GM23248 (cell line): ENCODE data around the gene CCL19. TPM values are rescaled to one million over a fixed set of nuclear protein-coding genes. Genes with fewer than 3 reads are reported as not detected.

Source experiments
- DNase-seq: peaks from one replicate; pipeline ENCODE4 v3.0.0-alpha.2; 2015
- H2AFZ ChIP-seq: fragments of 200-600 bp; sonication (generic); 2 replicates; pipeline ENCODE4 v1.6.1; 2016; ENCODE audit warnings: antibody characterized with exemption
- H3F3A ChIP-seq: fragments of 200-600 bp; sonication (generic); 2 replicates; pipeline ENCODE4 v1.6.1; 2016; ENCODE audit warnings: mild to moderate bottlenecking, antibody characterized with exemption, mixed run types; ENCODE audit not compliant: insufficient read depth
- H3K27ac ChIP-seq: fragments of 200-600 bp; sonication (generic); 2 replicates; pipeline ENCODE4 v1.5.1; 2016; ENCODE audit warnings: mild to moderate bottlenecking
- H3K27me3 ChIP-seq: fragments of 200-600 bp; sonication (generic); replicated peaks from 2 replicates; pipeline ENCODE4 v1.6.1; 2016; ENCODE audit warnings: mild to moderate bottlenecking; ENCODE audit not compliant: insufficient read depth
- H3K36me3 ChIP-seq: fragments of 200-600 bp; sonication (generic); 2 replicates; pipeline ENCODE4 v1.6.1; 2016; ENCODE audit warnings: low read depth, mild to moderate bottlenecking
- H3K4me1 ChIP-seq: fragments of 200-600 bp; sonication (generic); 2 replicates; pipeline ENCODE4 v1.6.1; 2016; ENCODE audit warnings: mild to moderate bottlenecking; ENCODE audit not compliant: insufficient read depth
- H3K4me2 ChIP-seq: fragments of 200-600 bp; sonication (generic); one replicate; pipeline ENCODE4 v1.6.1; 2016; ENCODE audit warnings: mild to moderate bottlenecking; ENCODE audit not compliant: unreplicated experiment
- H3K4me3 ChIP-seq: fragments of 200-600 bp; sonication (generic); 2 replicates; pipeline ENCODE4 v1.5.1; 2016; ENCODE audit warnings: mild to moderate bottlenecking
- H3K79me2 ChIP-seq: fragments of 200-600 bp; sonication (generic); 2 replicates; pipeline ENCODE4 v1.6.1; 2016; ENCODE audit warnings: mild to moderate bottlenecking; ENCODE audit not compliant: insufficient read depth
- H3K9ac ChIP-seq: fragments of 200-600 bp; sonication (generic); 2 replicates; pipeline ENCODE4 v1.6.1; 2016; ENCODE audit warnings: mild to moderate bottlenecking
- H3K9me2 ChIP-seq: fragments of 200-600 bp; sonication (generic); 2 replicates; pipeline ENCODE4 v1.6.1; 2016; ENCODE audit warnings: mixed run types, mild to moderate bottlenecking, moderate library complexity; ENCODE audit not compliant: insufficient read depth
- H3K9me3 ChIP-seq: fragments of 200-600 bp; sonication (generic); one replicate; pipeline ENCODE4 v1.6.1; 2017; ENCODE audit warnings: low read depth
- H4K20me1 ChIP-seq: fragments of 200-600 bp; sonication (generic); 2 replicates; pipeline ENCODE4 v1.6.0; 2016; ENCODE audit not compliant: insufficient read depth
- EZH2 ChIP-seq: fragments of 200-600 bp; sonication (generic); IDR thresholded peaks from 2 replicates; pipeline ENCODE4 v1.6.1; 2018; ENCODE audit warnings: antibody characterized with exemption, mild to moderate bottlenecking; ENCODE audit not compliant: insufficient read depth, poor library complexity, severe bottlenecking
- EZH2phosphoT487 ChIP-seq: fragments of 200-600 bp; sonication (generic); IDR thresholded peaks from 2 replicates; pipeline ENCODE4 v1.6.1; 2018; ENCODE audit warnings: antibody characterized with exemption, moderate library complexity, mild to moderate bottlenecking, low read depth; ENCODE audit not compliant: insufficient read depth
- WGBS, 2 experiments: methylation state at CpG; one replicate each; pipeline ENCODE4 v1.1.6; 2015 to 2017; ENCODE audit warnings: low lambda C conversion rate in 2 of 2, low coverage in 1 of 2; ENCODE audit errors: missing lambda C conversion rate in 2 of 2; 5-methylcytosine and 5-hydroxymethylcytosine counted together
- in situ Hi-C: fragments of 300-500 bp; cut with MboI; formaldehyde crosslinking; loops from 2 replicates; pipeline ENCODE4 v1.15.0; 2020
- polyA plus RNA-seq: library from polyadenylated mRNA; unstranded; fragments of >200 nt; fragmentation: Nextera tagmentation; extraction: Ambion mirVana; gene quantifications from 2 replicates; pipeline ENCODE4 v1.2.1, GENCODE V29; 2016
- total RNA-seq: library from RNA; depleted of rRNA; stranded (reverse); fragments of >200 nt; shearing (Covaris generic); gene quantifications from 2 replicates; pipeline ENCODE4 v1.2.3, GENCODE V29; 2014

CCL19 gene
- total and polyA plus RNA-seq, 2 experiments from 2014 or later = not detected

- TF ChIP-seq EZH2 = no peak
- TF ChIP-seq EZH2phosphoT487 = no peak
- Histone ChIP-seq H3K79me2 (peaks cover 18% of the 10 kb centered on the region), H4K20me1 (no peaks in the 10 kb centered on the region), H3K9me3 (no peaks in the 10 kb centered on the region), H3K4me2 (no peak within 1 kb of the TSS), H3K27ac (no peak within 1 kb of the TSS), H3K4me3 (no peak within 1 kb of the TSS), H3K4me1 (peaks cover 7% of the 10 kb centered on the region; the same call in 1 of the 2 replicates), H3F3A (peaks cover 15% of the 10 kb centered on the region; the same call in 1 of the 2 replicates), H3K27me3 (no peaks in the 10 kb centered on the region), H3K36me3 (no peaks in the 10 kb centered on the region), H2AFZ (no peak within 1 kb of the TSS), H3K9me2 (no peaks in the 10 kb centered on the region), H3K9ac (no peak within 1 kb of the TSS)
- DNase-seq = no peak
- in situ Hi-C loops = no loop called here
- 71 to 72% methylated on average over 4 of the region's 4 CpGs for WGBS, 2 experiments
These were observed 28.4 kb downstream of the CCL19 start, which contains the start of gene CCL27 for GRCh38 chr9:34662526-34663302. Gene CCL27 (minus strand): TSS chr9:34662657. CDS start chr9:34662633, 24 bp downstream.

GRCh38 chr9:34659592-34660253 is 31.4 kb downstream of the CCL19 start:
- Histone ChIP-seq H3K9ac (no peak overlapping the region), H3K9me2 (no peaks in the 10 kb centered on the region), H3K36me3 (no peaks in the 10 kb centered on the region), H4K20me1 (no peaks in the 10 kb centered on the region), H3K4me3 (no peak overlapping the region), H3K4me1 (peaks cover 5% of the 10 kb centered on the region), H3K4me2 (no peak overlapping the region), H3K79me2 (no peaks in the 10 kb centered on the region), H3K27ac (no peak overlapping the region), H3K9me3 (no peaks in the 10 kb centered on the region), H2AFZ (no peak overlapping the region), H3F3A (peaks cover 11% of the 10 kb centered on the region; the same call in 1 of the 2 replicates), H3K27me3 (no peaks in the 10 kb centered on the region)
- in situ Hi-C loops = no loop called here
- WGBS, 2 experiments = 94 to 95% methylated on average over 8 of the region's 8 CpGs
- no peak for DNase-seq
- TF ChIP-seq EZH2phosphoT487 (no peak), EZH2 (no peak)

GRCh38 chr9:34658461-34658860 is 32.6 kb downstream of the CCL19 start:
- DNase-seq = no peak
- Histone ChIP-seq H3K9ac (no peak overlapping the region), H3K4me3 (no peak overlapping the region), H3K36me3 (no peaks in the 10 kb centered on the region), H3K4me1 (peaks cover 17% of the 10 kb centered on the region), H3K9me2 (no peaks in the 10 kb centered on the region), H3K27ac (no peak overlapping the region), H3K27me3 (no peaks in the 10 kb centered on the region), H3K79me2 (no peaks in the 10 kb centered on the region), H3K9me3 (no peaks in the 10 kb centered on the region), H3K4me2 (no peak overlapping the region), H2AFZ (no peak overlapping the region), H4K20me1 (no peaks in the 10 kb centered on the region), H3F3A (no peaks in the 10 kb centered on the region)
- TF ChIP-seq EZH2 (no peak), EZH2phosphoT487 (no peak)
- 84 to 87% methylated on average over 14 of the region's 14 CpGs for WGBS, 2 experiments
- in situ Hi-C loops = no loop called here

GRCh38 chr9:34656992-34657391 is 34.1 kb downstream of the CCL19 start:
- in situ Hi-C loops = no loop called here
- H3K4me3 ChIP-seq = no peak overlapping the region
- TF ChIP-seq EZH2 = no peak
- no peak for TF ChIP-seq EZH2phosphoT487
- peaks cover 9% of the 10 kb centered on the region; the same call in 1 of the 2 replicates for H3F3A ChIP-seq
- H3K9me3 ChIP-seq = no peaks in the 10 kb centered on the region
- H3K4me1 ChIP-seq = peaks cover 31% of the 10 kb centered on the region
- no peak overlapping the region for H3K27ac ChIP-seq
- no peaks in the 10 kb centered on the region for H3K36me3 ChIP-seq
- DNase-seq = no peak
- no peak overlapping the region for H3K9ac ChIP-seq
- H3K9me2 ChIP-seq = no peaks in the 10 kb centered on the region
- no peak overlapping the region for H2AFZ ChIP-seq
- H3K79me2 ChIP-seq = no peaks in the 10 kb centered on the region
- H4K20me1 ChIP-seq = no peaks in the 10 kb centered on the region
- WGBS, 2 experiments = 81 to 82% methylated on average over 5 of the region's 5 CpGs
- H3K4me2 ChIP-seq = no peak overlapping the region
- no peaks in the 10 kb centered on the region for H3K27me3 ChIP-seq
